ENCODE data around the gene FRMPD4. TPM values are rescaled to one million over a fixed set of nuclear protein-coding genes. Genes with fewer than 3 reads are reported as not detected.

The FRMPD4 gene
- total RNA-seq, 4 donors from 2014 or later: 0.17 to 0.83 (median 0.46) TPM

- Histone ChIP-seq H3K9me3 (peaks cover 0 to 7% (median 0%) of the 10 kb centered on the region in 4 donors), H3K4me1 (no peaks in the 10 kb centered on the region), H3K27ac (replicated peaks in 1 of 4) (no peak overlapping the region), H3K27me3 (no peaks in the 10 kb centered on the region), H3K4me3 (no peak overlapping the region), H3K36me3 (no peaks in the 10 kb centered on the region)
- intact Hi-C loops (cut with DNase I): no loop called here
- no peak for DNase-seq (ENCODE audit: extremely low spot score)
- 82% methylated on average over 3 of the region's 3 CpGs for WGBS
- TF ChIP-seq POLR2A (IDR thresholded peaks at IDR 0.05; ENCODE audit: low read depth): no peak
- TF ChIP-seq POLR2AphosphoS5 (IDR thresholded peaks at IDR 0.05): no peak
- no peak for TF ChIP-seq EP300 (IDR thresholded peaks at IDR 0.05)
- TF ChIP-seq CTCF (IDR thresholded peaks at IDR 0.05): no peak
Measured at GRCh38 chrX:12672367-12673106, 534.3 kb downstream of the FRMPD4 start.

- peaks cover 0 to 7% (median 0%) of the 10 kb centered on the region in 4 donors for H3K9me3 ChIP-seq
- DNase-seq (ENCODE audit: extremely low spot score): no peak
- no peak overlapping the region for H3K27ac ChIP-seq (replicated peaks in 1 of 4)
- no peaks in the 10 kb centered on the region for H3K36me3 ChIP-seq
- intact Hi-C loops (cut with DNase I): no loop called here
- TF ChIP-seq POLR2A (IDR thresholded peaks at IDR 0.05; ENCODE audit: low read depth): no peak
- no peak for TF ChIP-seq CTCF (IDR thresholded peaks at IDR 0.05)
- no peak for TF ChIP-seq EP300 (IDR thresholded peaks at IDR 0.05)
- TF ChIP-seq POLR2AphosphoS5 (IDR thresholded peaks at IDR 0.05): no peak
- no peaks in the 10 kb centered on the region for H3K27me3 ChIP-seq
- WGBS: 44% methylated on average over 2 of the region's 2 CpGs
- H3K4me1 ChIP-seq: no peaks in the 10 kb centered on the region
- no peak overlapping the region for H3K4me3 ChIP-seq
Measured at GRCh38 chrX:12673487-12673886, 535.2 kb downstream of the FRMPD4 start.

- WGBS: 100% methylated on average over 1 of the region's 1 CpG
- no peak overlapping the region for H3K27ac ChIP-seq (replicated peaks in 1 of 4)
- TF ChIP-seq CTCF (IDR thresholded peaks at IDR 0.05): no peak
- no peak for TF ChIP-seq POLR2A (IDR thresholded peaks at IDR 0.05; ENCODE audit: low read depth)
- no peak for TF ChIP-seq POLR2AphosphoS5 (IDR thresholded peaks at IDR 0.05)
- TF ChIP-seq EP300 (IDR thresholded peaks at IDR 0.05): no peak
- no peaks in the 10 kb centered on the region for H3K27me3 ChIP-seq
- no peak for DNase-seq (ENCODE audit: extremely low spot score)
- H3K9me3 ChIP-seq: peaks cover 0 to 5% (median 0%) of the 10 kb centered on the region in 4 donors
- H3K4me1 ChIP-seq: no peaks in the 10 kb centered on the region
- no peak overlapping the region for H3K4me3 ChIP-seq
- no peaks in the 10 kb centered on the region for H3K36me3 ChIP-seq
- intact Hi-C loops (cut with DNase I): no loop called here
Measured at GRCh38 chrX:12679522-12679921, 541.2 kb downstream of the FRMPD4 start.

GRCh38 chrX:12681047-12681446, 542.8 kb downstream of the FRMPD4 start:
- Histone ChIP-seq H3K4me3 (no peak overlapping the region), H3K27ac (replicated peaks in 1 of 4) (no peak overlapping the region), H3K9me3 (peaks cover 0 to 5% (median 0%) of the 10 kb centered on the region in 4 donors), H3K4me1 (no peaks in the 10 kb centered on the region), H3K36me3 (no peaks in the 10 kb centered on the region), H3K27me3 (no peaks in the 10 kb centered on the region)
- TF ChIP-seq POLR2A (IDR thresholded peaks at IDR 0.05; ENCODE audit: low read depth) (no peak), EP300 (IDR thresholded peaks at IDR 0.05) (no peak), POLR2AphosphoS5 (IDR thresholded peaks at IDR 0.05) (no peak), CTCF (IDR thresholded peaks at IDR 0.05) (no peak)
- WGBS: 62% methylated on average over 7 of the region's 7 CpGs
- intact Hi-C loops (cut with DNase I): no loop called here
- DNase-seq (ENCODE audit: extremely low spot score): no peak
